Measurements from ENCODE around the gene ZNF423. TPM values are rescaled to one million over a fixed set of nuclear protein-coding genes. Genes with fewer than 3 reads are reported as not detected.

Gene ZNF423
- total and polyA plus RNA-seq, 9 of the 15 experiments (the other 6 are each of a cell fraction or from before 2014, with no cell fraction given), result not detected

GRCh38 chr16:49632795-49633184 is 223.1 kb downstream of the ZNF423 start (continued):
- TF ChIP-seq, protein P1, sequence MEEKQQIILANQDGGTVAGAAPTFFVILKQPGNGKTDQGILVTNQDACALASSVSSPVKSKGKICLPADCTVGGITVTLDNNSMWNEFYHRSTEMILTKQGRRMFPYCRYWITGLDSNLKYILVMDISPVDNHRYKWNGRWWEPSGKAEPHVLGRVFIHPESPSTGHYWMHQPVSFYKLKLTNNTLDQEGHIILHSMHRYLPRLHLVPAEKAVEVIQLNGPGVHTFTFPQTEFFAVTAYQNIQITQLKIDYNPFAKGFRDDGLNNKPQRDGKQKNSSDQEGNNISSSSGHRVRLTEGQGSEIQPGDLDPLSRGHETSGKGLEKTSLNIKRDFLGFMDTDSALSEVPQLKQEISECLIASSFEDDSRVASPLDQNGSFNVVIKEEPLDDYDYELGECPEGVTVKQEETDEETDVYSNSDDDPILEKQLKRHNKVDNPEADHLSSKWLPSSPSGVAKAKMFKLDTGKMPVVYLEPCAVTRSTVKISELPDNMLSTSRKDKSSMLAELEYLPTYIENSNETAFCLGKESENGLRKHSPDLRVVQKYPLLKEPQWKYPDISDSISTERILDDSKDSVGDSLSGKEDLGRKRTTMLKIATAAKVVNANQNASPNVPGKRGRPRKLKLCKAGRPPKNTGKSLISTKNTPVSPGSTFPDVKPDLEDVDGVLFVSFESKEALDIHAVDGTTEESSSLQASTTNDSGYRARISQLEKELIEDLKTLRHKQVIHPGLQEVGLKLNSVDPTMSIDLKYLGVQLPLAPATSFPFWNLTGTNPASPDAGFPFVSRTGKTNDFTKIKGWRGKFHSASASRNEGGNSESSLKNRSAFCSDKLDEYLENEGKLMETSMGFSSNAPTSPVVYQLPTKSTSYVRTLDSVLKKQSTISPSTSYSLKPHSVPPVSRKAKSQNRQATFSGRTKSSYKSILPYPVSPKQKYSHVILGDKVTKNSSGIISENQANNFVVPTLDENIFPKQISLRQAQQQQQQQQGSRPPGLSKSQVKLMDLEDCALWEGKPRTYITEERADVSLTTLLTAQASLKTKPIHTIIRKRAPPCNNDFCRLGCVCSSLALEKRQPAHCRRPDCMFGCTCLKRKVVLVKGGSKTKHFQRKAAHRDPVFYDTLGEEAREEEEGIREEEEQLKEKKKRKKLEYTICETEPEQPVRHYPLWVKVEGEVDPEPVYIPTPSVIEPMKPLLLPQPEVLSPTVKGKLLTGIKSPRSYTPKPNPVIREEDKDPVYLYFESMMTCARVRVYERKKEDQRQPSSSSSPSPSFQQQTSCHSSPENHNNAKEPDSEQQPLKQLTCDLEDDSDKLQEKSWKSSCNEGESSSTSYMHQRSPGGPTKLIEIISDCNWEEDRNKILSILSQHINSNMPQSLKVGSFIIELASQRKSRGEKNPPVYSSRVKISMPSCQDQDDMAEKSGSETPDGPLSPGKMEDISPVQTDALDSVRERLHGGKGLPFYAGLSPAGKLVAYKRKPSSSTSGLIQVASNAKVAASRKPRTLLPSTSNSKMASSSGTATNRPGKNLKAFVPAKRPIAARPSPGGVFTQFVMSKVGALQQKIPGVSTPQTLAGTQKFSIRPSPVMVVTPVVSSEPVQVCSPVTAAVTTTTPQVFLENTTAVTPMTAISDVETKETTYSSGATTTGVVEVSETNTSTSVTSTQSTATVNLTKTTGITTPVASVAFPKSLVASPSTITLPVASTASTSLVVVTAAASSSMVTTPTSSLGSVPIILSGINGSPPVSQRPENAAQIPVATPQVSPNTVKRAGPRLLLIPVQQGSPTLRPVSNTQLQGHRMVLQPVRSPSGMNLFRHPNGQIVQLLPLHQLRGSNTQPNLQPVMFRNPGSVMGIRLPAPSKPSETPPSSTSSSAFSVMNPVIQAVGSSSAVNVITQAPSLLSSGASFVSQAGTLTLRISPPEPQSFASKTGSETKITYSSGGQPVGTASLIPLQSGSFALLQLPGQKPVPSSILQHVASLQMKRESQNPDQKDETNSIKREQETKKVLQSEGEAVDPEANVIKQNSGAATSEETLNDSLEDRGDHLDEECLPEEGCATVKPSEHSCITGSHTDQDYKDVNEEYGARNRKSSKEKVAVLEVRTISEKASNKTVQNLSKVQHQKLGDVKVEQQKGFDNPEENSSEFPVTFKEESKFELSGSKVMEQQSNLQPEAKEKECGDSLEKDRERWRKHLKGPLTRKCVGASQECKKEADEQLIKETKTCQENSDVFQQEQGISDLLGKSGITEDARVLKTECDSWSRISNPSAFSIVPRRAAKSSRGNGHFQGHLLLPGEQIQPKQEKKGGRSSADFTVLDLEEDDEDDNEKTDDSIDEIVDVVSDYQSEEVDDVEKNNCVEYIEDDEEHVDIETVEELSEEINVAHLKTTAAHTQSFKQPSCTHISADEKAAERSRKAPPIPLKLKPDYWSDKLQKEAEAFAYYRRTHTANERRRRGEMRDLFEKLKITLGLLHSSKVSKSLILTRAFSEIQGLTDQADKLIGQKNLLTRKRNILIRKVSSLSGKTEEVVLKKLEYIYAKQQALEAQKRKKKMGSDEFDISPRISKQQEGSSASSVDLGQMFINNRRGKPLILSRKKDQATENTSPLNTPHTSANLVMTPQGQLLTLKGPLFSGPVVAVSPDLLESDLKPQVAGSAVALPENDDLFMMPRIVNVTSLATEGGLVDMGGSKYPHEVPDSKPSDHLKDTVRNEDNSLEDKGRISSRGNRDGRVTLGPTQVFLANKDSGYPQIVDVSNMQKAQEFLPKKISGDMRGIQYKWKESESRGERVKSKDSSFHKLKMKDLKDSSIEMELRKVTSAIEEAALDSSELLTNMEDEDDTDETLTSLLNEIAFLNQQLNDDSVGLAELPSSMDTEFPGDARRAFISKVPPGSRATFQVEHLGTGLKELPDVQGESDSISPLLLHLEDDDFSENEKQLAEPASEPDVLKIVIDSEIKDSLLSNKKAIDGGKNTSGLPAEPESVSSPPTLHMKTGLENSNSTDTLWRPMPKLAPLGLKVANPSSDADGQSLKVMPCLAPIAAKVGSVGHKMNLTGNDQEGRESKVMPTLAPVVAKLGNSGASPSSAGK (IDR thresholded peaks at IDR 0.05), result no peak
- TF ChIP-seq IRF2 (CRISPR knock-in tag; IDR thresholded peaks at IDR 0.05), result no peak
